Activated naive CD8-positive, alpha-beta T cell treated with anti-CD3 and anti-CD28 coated beads for 36 hours (primary cell): ENCODE results near the gene PRRX2. TPM values are rescaled to one million over a fixed set of nuclear protein-coding genes. Genes with fewer than 3 reads are reported as not detected.

Experiments
- DNase-seq: peaks from one replicate; pipeline ENCODE4 v3.0.0; 2021
- H3K27ac Mint-ChIP-seq: one replicate; pipeline ENCODE4 v1.8.0; 2022; ENCODE audit warnings: mild to moderate bottlenecking, moderate library complexity, mixed read lengths
- H3K27me3 Mint-ChIP-seq: one replicate; pipeline ENCODE4 v1.8.0; 2022; ENCODE audit warnings: mild to moderate bottlenecking, mixed read lengths
- H3K36me3 Mint-ChIP-seq: one replicate; pipeline ENCODE4 v1.8.0; 2021; ENCODE audit warnings: mild to moderate bottlenecking, mixed read lengths
- H3K4me1 Mint-ChIP-seq: one replicate; pipeline ENCODE4 v1.8.0; 2021; ENCODE audit warnings: mixed read lengths
- H3K4me3 Mint-ChIP-seq: one replicate; pipeline ENCODE4 v1.8.0; 2022; ENCODE audit warnings: mild to moderate bottlenecking, moderate library complexity, mixed read lengths
- H3K9me3 Mint-ChIP-seq: one replicate; pipeline ENCODE4 v1.8.0; 2022; ENCODE audit warnings: mixed read lengths
- total RNA-seq, 2 experiments: library from RNA; stranded (reverse); gene quantifications; one replicate each; pipeline ENCODE4 v1.2.3, GENCODE V29; 2021

Gene PRRX2
- total RNA-seq, 2 experiments from 2014 or later: 0.66 to 0.76 TPM

- DNase-seq: no peak
Measured at GRCh38 chr9:129768486-129768885, 103.0 kb downstream of the PRRX2 start.

DNA sequence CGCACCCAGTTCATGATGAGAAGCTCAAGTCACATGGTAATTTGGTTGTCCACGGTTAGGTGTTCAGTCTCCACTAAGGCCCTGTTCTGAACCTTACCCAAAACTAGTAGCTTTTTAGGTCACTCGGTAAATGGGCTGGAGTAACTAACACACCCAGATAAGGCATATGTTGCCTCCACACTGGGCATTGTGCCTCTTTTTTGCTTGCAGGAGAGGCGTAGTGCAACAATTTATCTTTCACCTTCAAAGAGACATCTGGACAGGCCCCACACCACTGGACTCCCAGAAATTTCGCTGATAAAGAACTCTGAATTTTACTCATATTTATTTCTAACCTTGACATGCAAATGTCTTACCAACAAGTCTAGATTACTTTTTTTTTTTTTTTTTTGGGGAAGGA, 104.2 kb downstream of the PRRX2 start:
- Mint-ChIP-seq H3K27me3 (no peaks in the 10 kb centered on the region), H3K36me3 (no peaks in the 10 kb centered on the region), H3K4me1 (no peaks in the 10 kb centered on the region), H3K4me3 (no peak overlapping the region), H3K27ac (no peak overlapping the region), H3K9me3 (no peaks in the 10 kb centered on the region)
- no peak for DNase-seq

More at GRCh38 chr9:129768486-129768885, 103.0 kb downstream of the PRRX2 start:
- Mint-ChIP-seq H3K4me1 (no peaks in the 10 kb centered on the region), H3K36me3 (no peaks in the 10 kb centered on the region), H3K4me3 (no peak overlapping the region), H3K27ac (no peak overlapping the region), H3K9me3 (no peaks in the 10 kb centered on the region), H3K27me3 (no peaks in the 10 kb centered on the region)

- no peak for DNase-seq
- Mint-ChIP-seq H3K9me3 (no peaks in the 10 kb centered on the region), H3K36me3 (no peaks in the 10 kb centered on the region), H3K4me1 (no peaks in the 10 kb centered on the region), H3K4me3 (no peak overlapping the region), H3K27ac (no peak overlapping the region), H3K27me3 (peaks cover 4% of the 10 kb centered on the region)
Measured at GRCh38 chr9:129770741-129771140, 105.3 kb downstream of the PRRX2 start.

Other genes with a start within 250 kb of the PRRX2 start
- not detected for gene C9orf50, start 44.5 kb upstream of the PRRX2 start, total RNA-seq
- gene NTMT1, start 39.5 kb upstream of the PRRX2 start, total RNA-seq: 10 to 100 TPM; 78.8 to 79.4 TPM
- 10 to 100 TPM; 24.9 to 25.1 TPM for gene ASB6, start 23.5 kb upstream of the PRRX2 start, total RNA-seq
- gene PTGES, start 87.4 kb downstream of the PRRX2 start, total RNA-seq: under 1 TPM; 0.20 to 0.21 TPM
- 10 to 100 TPM; 18.7 to 19.8 TPM for gene TOR1B, start 137.5 kb downstream of the PRRX2 start, total RNA-seq
- gene TOR1A, start 158.5 kb downstream of the PRRX2 start, total RNA-seq: 10 to 100 TPM; 42.6 to 42.8 TPM
- 10 to 100 TPM; 66.3 to 68.2 TPM for gene C9orf78, start 169.6 kb downstream of the PRRX2 start, total RNA-seq
- 10 to 100 TPM; 51.1 to 55.4 TPM for gene USP20, start 169.8 kb downstream of the PRRX2 start, total RNA-seq